GM12801 (cell line): Measurements from ENCODE around the gene MPZL2.

Experiments used
- CTCF ChIP-seq: IDR thresholded peaks from one replicate; pipeline ENCODE4 v1.5.1; 2011; ENCODE audit warnings: control low read depth; ENCODE audit not compliant: insufficient read length; ENCODE audit errors: extremely low read depth

The MPZL2 gene

GRCh38 chr11:118282606-118283005 lies 18.5 kb upstream of the MPZL2 start:
- TF ChIP-seq CTCF = no peak

GRCh38 chr11:118281284-118281683 lies 17.2 kb upstream of the MPZL2 start:
- TF ChIP-seq CTCF = no peak

GRCh38 chr11:118277312-118277711 lies 13.2 kb upstream of the MPZL2 start:
- TF ChIP-seq CTCF = no peak

GRCh38 chr11:118276422-118276821 lies 12.3 kb upstream of the MPZL2 start:
- TF ChIP-seq CTCF = no peak

- TF ChIP-seq CTCF = no peak
Measured at GRCh38 chr11:118275176-118275575, 11.1 kb upstream of the MPZL2 start.

GRCh38 chr11:118274186-118274585 lies 10.1 kb upstream of the MPZL2 start:
- TF ChIP-seq CTCF = no peak

- TF ChIP-seq CTCF = no peak
Measured at GRCh38 chr11:118272001-118272400, 7.9 kb upstream of the MPZL2 start.

GRCh38 chr11:118267486-118267885 lies 3.4 kb upstream of the MPZL2 start:
- no peak for TF ChIP-seq CTCF
